GM12892 (cell line): ENCODE measurements around the gene HCRTR2.

Experiments
- DNase-seq: peaks from one replicate; pipeline ENCODE4 v3.0.0; 2011; ENCODE audit not compliant: insufficient read length
- FAIRE-seq: peaks from 2 replicates; lab custom pipeline; 2011; peaks lifted over from hg19 to GRCh38; lab: Jason Lieb, UNC
- POLR2A ChIP-seq: IDR thresholded peaks from 2 replicates; pipeline ENCODE4 v1.6.1; 2011; ENCODE audit warnings: low read depth, low read length, control low read depth
- POLR2AphosphoS5 ChIP-seq: IDR thresholded peaks from 2 replicates; pipeline ENCODE4 v1.6.1; 2011; ENCODE audit warnings: low read depth, low read length, control low read depth
- TAF1 ChIP-seq: IDR thresholded peaks from 2 replicates; pipeline ENCODE4 v1.6.1; 2011; ENCODE audit warnings: low read depth, mild to moderate bottlenecking, control low read depth, low read length, borderline replicate concordance

HCRTR2 gene

DNA sequence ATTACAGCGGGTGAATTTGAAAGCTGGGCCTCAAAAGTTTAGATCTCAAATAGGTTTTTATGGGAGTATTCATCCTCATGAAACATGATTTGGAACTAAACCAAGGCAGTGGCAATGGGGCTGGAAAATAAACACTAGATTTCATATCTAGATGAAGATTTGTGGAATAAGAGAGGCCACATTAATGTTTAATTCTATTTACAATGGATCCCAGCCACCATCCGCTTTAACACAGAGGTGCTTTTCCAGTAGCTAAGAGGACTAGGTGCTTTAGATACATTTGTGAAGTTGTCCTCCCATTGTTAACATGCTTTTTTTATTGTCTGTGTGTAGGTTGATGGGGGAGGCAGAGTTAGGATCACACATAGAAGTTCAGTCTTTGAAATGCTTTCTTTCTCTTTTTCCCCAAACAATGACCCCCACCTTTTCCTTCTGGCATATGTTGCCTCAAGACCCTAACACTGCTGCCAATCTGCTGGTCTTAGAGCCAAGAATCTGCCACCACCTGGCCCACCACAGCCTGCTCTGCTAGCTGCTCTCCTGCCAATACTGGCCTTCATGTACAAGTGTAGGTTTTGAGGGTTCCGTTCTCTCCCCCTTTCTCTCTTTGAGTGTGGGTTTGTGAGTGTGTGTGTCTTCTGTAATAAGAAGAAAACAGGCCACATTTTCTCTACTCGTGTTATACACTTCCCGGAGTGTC, 125.1 kb downstream of the HCRTR2 start:
- FAIRE-seq (no peak), DNase-seq (no peak)
- no peak for TF ChIP-seq POLR2AphosphoS5
- no peak for TF ChIP-seq POLR2A
- TF ChIP-seq TAF1 = no peak

DNA sequence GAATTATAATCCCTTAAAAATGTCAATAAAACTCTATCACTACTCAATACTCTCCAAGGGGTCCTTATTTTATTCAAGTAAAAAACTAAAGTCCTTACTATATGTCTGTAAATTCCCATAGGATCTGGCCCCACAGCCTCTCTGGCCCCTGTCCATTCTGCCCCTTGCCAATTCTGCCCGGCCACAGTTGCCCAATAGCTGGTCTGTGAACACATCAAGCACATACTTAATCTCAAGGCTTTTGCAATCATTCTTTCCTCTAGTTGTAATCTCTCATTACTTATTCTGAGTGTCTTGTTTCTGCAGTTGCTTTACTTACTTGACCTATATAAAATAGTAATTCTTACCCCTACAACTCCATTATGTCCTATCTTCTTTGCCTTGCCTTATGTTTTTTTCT, 130.4 kb downstream of the HCRTR2 start:
- no peak for FAIRE-seq
- no peak for DNase-seq
- TF ChIP-seq POLR2A = no peak
- no peak for TF ChIP-seq POLR2AphosphoS5
- no peak for TF ChIP-seq TAF1

DNA sequence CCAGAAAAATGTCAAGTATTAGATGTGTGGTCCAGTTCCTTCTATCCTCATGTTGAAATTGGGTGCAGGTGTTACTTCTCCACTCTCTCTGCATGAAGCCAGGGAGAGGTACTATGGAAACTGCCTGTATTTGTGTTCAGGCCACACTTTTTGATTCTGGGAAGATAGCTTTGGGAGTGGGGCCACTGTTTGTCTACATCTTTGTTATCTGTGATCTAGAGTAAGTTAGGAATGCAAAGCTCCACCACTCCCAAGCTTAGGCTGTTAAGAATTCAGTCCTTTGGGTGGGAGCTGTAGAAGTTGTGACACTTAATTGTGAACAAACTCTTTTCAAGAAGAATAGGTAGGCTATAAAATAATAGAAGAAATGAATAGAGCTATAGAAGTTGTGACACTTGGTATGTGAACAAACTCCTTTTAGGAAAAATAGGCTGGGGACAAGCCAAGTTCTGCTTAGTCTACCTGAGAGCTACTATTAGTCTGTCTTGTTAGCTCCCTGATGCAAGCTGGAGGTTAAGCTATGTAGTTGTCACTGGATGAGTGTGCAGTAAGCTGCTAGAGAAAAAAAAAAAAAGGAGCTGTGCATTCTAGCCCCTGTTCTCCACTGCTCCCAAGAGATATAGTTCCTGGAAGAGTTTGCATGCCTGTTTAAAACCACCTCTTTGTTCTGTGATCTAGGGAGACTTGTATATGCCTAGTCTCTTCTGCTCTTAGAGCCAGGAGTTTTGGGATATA, 145.8 kb downstream of the HCRTR2 start:
- no peak for TF ChIP-seq POLR2AphosphoS5
- DNase-seq (no peak), FAIRE-seq (no peak)

DNA sequence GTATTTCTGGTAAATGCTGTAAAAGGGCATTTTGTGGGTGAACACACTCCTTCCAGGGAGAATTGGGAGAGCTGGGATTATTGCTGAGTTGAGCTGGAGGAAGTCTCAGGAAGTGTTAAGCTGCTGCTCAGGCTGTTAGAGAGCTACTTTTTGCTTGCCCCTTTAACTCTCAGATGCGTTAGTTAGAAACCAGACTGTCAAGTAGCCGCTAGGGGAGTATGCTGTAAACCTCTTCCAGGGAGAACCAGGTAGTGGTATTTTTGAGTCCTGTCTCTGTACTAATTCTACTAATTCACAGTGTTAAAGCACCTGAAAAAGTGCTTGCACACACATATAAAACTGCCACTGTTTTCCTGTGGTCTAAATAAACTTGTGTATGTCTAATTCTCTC, 146.4 kb downstream of the HCRTR2 start:
- no peak for DNase-seq
- TF ChIP-seq POLR2A = no peak
- TF ChIP-seq POLR2AphosphoS5 = no peak
- no peak for TF ChIP-seq TAF1
- FAIRE-seq = no peak

DNA sequence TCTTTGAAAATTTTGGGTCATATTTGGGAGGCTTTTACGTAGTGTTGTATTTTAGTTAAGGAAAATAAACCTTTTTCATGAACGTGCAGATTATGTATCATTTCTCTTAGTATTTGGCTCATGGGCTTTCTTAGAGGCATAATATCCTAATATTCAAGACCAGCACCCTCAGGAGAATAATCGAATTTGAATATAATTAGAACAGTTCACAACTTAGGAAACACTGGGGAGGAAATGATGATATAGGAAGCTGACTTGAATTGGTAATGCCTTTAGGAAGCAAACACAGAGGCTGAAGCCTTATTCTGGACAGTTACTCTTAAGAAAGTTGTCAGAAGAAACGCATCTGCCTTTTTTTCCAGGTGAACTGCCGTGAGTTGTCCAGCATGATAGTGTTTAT, 152.9 kb downstream of the HCRTR2 start, which contains the start of gene GFRAL:
Gene GFRAL, plus strand, starts transcription at position 301 of the 400 bp plus-strand sequence. Its CDS starts 86 bp downstream, at position 387.
- DNase-seq = no peak
- TF ChIP-seq TAF1 (no peak), POLR2AphosphoS5 (no peak), POLR2A (no peak)
- no peak for FAIRE-seq
